Measurements from ENCODE around the gene CFDP1.

- TF ChIP-seq CTCF (IDR thresholded peaks at IDR 0.05; ENCODE audit: low read depth, low read length) (no peak), MAX (IDR thresholded peaks at IDR 0.05; ENCODE audit: low read depth, low read length) (no peak)
These were observed 33.5 kb upstream of the CFDP1 start for GRCh38 chr16:75466760-75467159.
